Measurements from ENCODE around the gene CNDP1.

Gene CNDP1

GRCh38 chr18:74624466-74624865, 90.2 kb downstream of the CNDP1 start:
- DNase-seq (ENCODE audit: low read depth, low spot score): no peak

DNA sequence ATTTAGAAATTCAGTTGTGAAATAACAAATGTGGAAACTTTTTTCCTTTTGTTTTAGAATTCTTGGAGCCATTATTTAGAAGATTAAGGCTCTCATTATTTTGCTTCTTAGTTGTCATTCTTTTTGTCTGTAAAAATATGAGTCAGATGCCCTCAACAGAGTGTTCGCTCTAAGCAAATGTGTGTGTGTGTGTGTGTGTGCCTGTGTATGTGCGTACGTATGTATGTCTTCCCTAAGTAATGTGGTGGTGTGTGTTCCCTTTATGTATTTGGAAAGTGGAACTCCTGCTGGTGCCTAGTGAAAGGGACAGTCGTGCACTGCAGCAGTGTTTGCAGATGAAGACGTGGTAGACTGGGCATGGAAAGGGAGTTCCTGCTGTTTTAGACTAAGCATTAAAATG, 90.9 kb downstream of the CNDP1 start:
- DNase-seq (ENCODE audit: low read depth, low spot score): no peak

- no peak for DNase-seq (ENCODE audit: low read depth, low spot score)
These were observed 92.0 kb downstream of the CNDP1 start for GRCh38 chr18:74626049-74626874.

GRCh38 chr18:74630804-74631203, 96.5 kb downstream of the CNDP1 start:
- DNase-seq (ENCODE audit: low read depth, low spot score): no peak

DNA sequence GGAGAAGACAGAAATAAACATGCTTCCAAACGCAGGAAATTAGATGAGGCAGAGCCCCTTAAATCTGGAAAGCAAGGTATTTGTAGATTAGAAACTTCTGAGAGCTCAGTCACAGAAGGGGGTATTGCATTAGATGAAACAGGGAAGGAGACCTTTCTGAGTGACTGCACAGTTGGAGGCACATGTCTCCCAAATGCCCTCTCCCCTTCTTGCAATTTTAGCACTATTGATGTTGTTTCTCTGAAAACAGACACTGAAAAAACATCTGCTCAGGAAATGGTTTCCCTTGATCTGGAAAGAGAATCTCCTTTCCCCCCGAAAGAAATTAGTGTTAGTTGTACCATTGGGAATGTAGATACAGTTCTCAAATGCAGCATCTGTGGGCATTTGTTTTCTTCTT, 96.9 kb downstream of the CNDP1 start:
- DNase-seq (ENCODE audit: low read depth, low spot score): no peak

DNA sequence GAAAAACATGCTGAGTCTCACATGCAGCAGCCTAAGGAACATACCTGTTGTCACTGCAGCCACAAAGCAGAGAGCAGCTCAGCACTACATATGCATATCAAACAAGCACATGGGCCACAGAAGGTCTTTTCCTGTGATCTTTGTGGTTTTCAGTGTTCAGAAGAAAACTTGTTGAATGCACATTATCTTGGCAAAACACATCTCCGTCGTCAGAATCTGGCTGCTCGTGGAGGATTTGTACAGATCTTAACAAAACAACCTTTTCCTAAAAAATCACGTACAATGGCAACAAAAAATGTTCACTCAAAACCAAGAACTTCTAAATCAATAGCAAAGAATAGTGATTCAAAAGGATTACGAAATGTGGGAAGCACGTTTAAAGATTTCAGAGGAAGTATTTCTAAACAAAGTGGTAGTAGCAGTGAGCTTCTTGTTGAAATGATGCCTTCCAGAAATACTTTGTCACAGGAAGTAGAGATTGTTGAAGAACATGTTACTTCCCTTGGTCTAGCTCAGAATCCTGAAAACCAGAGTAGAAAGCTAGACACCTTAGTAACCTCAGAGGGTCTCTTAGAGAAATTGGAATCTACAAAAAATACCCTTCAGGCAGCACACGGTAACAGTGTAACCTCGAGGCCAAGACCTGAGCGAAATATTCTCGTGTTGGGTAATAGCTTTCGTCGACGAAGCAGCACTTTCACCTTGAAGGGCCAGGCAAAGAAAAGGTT, 97.5 kb downstream of the CNDP1 start:
- no peak for DNase-seq (ENCODE audit: low read depth, low spot score)

DNA sequence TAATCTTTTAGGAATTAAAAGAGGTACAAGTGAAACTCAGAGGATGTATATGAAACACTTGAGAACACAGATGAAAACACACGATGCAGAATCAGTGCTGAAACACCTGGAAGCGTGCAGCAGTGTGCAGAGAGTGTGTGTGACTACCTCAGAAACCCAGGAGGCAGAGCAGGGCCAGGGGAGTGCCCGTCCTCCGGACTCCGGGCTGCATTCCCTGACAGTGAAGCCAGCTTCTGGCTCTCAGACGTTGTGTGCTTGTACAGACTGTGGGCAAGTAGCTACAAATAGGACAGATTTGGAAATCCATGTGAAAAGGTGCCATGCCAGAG, 98.0 kb downstream of the CNDP1 start:
- DNase-seq (ENCODE audit: low read depth, low spot score): no peak

DNA sequence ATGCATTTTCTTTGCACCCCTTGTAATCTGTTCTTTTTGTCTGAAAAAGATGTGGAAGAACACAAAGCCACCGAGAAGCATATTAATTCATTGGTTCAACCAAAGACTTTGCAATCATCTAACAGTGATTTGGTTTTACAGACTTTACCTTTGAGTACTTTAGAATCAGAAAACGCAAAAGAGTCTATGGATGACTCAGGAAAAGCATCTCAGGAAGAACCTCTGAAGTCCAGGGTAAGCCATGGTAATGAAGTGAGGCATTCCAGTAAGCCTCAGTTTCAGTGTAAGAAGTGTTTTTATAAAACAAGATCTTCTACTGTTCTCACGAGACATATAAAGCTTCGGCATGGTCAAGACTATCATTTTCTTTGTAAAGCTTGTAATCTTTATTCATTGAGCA, 98.6 kb downstream of the CNDP1 start:
- DNase-seq (ENCODE audit: low read depth, low spot score): no peak

- DNase-seq (ENCODE audit: low read depth, low spot score): no peak
These were observed 99.5 kb downstream of the CNDP1 start for GRCh38 chr18:74633652-74634352.

DNA sequence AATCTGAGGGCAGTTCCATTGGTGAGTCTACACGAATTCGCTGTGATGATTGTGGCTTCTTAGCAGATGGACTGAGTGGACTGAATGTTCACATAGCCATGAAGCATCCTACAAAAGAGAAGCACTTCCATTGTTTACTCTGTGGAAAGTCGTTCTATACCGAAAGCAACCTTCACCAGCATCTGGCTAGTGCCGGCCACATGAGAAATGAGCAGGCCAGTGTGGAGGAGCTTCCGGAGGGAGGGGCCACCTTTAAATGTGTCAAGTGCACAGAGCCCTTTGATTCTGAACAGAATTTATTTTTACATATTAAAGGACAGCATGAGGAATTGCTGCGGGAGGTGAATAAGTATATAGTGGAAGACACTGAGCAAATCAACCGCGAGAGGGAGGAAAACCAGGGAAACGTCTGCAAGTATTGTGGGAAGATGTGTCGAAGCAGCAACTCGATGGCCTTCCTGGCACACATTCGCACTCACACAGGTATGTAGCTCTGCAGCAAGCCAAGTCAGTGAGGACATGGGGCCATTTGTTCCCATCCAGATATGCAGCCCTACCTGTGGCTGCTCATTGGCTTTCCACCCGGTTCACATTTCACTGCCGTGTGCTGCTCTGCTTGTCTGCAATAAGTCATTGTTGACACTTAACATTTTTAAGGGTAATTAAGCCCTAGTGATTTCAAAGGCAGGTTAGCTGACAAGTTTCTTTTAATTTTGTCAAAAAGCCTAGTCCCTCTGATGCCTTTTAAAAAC, 101.1 kb downstream of the CNDP1 start:
- DNase-seq (ENCODE audit: low read depth, low spot score): no peak

All from smooth muscle cell of the brain vasculature (primary cell).